ENCODE data around the gene PSMD13.

DNA sequence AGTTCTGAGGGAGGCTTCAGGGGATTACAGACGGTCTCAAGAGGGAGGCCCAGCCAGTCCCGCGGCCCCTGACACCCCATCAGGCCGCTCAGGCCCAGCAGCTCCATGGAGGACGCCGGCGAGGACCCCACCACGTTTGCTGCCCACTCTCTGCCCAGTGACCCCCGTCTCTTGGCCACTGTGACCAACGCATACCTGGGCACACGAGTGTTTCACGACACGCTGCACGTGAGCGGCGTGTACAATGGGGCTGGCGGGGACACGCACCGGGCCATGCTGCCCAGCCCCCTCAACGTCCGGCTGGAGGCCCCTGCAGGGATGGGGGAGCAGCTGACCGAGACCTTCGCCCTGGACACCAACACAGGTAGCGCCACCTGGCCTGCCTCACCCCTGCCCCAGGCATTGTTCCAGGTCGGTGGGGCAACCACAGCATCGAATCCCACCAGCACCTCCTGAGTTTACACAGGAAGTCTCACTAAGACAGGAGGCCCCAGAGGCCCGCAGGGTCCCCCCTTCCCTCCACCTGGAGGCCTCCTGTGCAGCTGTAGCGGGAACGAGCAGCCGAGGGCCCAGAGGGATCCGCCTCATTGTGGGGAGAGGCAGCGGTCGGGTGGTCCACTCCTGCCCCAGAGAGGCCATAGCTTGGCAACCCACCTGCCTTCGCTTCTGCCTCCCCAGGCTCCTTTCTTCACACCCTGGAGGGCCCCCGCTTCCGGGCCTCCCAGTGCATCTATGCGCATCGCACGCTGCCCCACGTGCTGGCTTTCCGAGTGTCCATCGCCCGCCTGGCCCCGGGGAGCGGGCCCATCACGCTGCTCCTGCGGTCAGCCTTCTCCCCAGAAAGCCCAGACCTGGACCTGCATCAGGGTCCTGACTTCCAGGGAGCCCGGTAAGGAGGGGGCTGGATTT, 53.2 kb downstream of the PSMD13 start:
- TF ChIP-seq SP1 (IDR thresholded peaks at IDR 0.05; ENCODE audit: low read depth): no peak
- no peak for TF ChIP-seq YY1 (IDR thresholded peaks at IDR 0.05; ENCODE audit: extremely low read depth, insufficient replicate concordance, low read depth, low read length)
- TF ChIP-seq, protein P1, sequence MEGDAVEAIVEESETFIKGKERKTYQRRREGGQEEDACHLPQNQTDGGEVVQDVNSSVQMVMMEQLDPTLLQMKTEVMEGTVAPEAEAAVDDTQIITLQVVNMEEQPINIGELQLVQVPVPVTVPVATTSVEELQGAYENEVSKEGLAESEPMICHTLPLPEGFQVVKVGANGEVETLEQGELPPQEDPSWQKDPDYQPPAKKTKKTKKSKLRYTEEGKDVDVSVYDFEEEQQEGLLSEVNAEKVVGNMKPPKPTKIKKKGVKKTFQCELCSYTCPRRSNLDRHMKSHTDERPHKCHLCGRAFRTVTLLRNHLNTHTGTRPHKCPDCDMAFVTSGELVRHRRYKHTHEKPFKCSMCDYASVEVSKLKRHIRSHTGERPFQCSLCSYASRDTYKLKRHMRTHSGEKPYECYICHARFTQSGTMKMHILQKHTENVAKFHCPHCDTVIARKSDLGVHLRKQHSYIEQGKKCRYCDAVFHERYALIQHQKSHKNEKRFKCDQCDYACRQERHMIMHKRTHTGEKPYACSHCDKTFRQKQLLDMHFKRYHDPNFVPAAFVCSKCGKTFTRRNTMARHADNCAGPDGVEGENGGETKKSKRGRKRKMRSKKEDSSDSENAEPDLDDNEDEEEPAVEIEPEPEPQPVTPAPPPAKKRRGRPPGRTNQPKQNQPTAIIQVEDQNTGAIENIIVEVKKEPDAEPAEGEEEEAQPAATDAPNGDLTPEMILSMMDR (IDR thresholded peaks at IDR 0.05 in 2 of 3, conservative IDR thresholded peaks at IDR 0.05 in 1 of 3; ENCODE audit: borderline replicate concordance in 1 of 3, insufficient read depth in 1 of 3, low read depth in 2 of 3, low read length in 2 of 3): no peak
- no peak for TF ChIP-seq ZFX (IDR thresholded peaks at IDR 0.05)
- TF ChIP-seq, protein P2, sequence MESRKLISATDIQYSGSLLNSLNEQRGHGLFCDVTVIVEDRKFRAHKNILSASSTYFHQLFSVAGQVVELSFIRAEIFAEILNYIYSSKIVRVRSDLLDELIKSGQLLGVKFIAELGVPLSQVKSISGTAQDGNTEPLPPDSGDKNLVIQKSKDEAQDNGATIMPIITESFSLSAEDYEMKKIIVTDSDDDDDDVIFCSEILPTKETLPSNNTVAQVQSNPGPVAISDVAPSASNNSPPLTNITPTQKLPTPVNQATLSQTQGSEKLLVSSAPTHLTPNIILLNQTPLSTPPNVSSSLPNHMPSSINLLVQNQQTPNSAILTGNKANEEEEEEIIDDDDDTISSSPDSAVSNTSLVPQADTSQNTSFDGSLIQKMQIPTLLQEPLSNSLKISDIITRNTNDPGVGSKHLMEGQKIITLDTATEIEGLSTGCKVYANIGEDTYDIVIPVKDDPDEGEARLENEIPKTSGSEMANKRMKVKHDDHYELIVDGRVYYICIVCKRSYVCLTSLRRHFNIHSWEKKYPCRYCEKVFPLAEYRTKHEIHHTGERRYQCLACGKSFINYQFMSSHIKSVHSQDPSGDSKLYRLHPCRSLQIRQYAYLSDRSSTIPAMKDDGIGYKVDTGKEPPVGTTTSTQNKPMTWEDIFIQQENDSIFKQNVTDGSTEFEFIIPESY (IDR thresholded peaks at IDR 0.05; ENCODE audit: extremely low read depth, insufficient replicate concordance, low read length): no peak
- TF ChIP-seq ZNF274 (IDR thresholded peaks at IDR 0.05; ENCODE audit: low read depth, low read length): no peak
- TF ChIP-seq CEBPB (IDR thresholded peaks at IDR 0.05; ENCODE audit: low read depth): no peak
- TF ChIP-seq SIN3A (IDR thresholded peaks at IDR 0.05; ENCODE audit: low read depth): no peak
- TF ChIP-seq POLR2AphosphoS5 (IDR thresholded peaks at IDR 0.05; ENCODE audit: low read depth, low read length): no peak
- no peak for TF ChIP-seq POLR2A (IDR thresholded peaks at IDR 0.05; ENCODE audit: borderline replicate concordance, extremely low read depth, insufficient read depth, insufficient read length)
- TF ChIP-seq, protein P3, sequence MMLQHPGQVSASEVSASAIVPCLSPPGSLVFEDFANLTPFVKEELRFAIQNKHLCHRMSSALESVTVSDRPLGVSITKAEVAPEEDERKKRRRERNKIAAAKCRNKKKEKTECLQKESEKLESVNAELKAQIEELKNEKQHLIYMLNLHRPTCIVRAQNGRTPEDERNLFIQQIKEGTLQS (IDR thresholded peaks at IDR 0.05): no peak
- no peak for TF ChIP-seq EZH2 (IDR thresholded peaks at IDR 0.05)
- no peak for TF ChIP-seq RAD21 (IDR thresholded peaks at IDR 0.05; ENCODE audit: low read depth)
- TF ChIP-seq, protein P4, sequence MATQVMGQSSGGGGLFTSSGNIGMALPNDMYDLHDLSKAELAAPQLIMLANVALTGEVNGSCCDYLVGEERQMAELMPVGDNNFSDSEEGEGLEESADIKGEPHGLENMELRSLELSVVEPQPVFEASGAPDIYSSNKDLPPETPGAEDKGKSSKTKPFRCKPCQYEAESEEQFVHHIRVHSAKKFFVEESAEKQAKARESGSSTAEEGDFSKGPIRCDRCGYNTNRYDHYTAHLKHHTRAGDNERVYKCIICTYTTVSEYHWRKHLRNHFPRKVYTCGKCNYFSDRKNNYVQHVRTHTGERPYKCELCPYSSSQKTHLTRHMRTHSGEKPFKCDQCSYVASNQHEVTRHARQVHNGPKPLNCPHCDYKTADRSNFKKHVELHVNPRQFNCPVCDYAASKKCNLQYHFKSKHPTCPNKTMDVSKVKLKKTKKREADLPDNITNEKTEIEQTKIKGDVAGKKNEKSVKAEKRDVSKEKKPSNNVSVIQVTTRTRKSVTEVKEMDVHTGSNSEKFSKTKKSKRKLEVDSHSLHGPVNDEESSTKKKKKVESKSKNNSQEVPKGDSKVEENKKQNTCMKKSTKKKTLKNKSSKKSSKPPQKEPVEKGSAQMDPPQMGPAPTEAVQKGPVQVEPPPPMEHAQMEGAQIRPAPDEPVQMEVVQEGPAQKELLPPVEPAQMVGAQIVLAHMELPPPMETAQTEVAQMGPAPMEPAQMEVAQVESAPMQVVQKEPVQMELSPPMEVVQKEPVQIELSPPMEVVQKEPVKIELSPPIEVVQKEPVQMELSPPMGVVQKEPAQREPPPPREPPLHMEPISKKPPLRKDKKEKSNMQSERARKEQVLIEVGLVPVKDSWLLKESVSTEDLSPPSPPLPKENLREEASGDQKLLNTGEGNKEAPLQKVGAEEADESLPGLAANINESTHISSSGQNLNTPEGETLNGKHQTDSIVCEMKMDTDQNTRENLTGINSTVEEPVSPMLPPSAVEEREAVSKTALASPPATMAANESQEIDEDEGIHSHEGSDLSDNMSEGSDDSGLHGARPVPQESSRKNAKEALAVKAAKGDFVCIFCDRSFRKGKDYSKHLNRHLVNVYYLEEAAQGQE (IDR thresholded peaks at IDR 0.05; ENCODE audit: low read depth): no peak

Measured in HCT116 (cell line).